ENCODE results near the gene CYB561D2.

DNA sequence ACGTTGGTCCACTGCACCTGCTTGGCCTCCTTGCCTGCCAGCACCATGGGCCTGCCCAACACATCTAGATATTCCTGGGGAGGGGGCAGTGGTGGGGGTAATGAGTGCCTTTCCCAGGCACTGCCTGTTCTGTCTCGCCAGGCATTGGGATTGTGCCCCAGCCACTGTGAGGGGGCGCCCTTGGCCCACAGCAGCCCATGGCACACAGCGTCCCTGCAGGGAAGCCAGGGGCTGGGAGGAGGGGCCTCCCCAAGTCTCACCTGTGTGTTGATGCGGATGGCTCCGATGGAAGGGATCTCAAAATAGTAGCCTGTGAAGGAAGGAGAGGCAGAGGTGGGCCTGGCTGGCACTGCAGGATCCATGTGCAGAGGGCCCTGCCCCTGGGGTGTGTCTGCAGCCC is 27.4 kb downstream of the CYB561D2 start:
- TF ChIP-seq, protein P1, sequence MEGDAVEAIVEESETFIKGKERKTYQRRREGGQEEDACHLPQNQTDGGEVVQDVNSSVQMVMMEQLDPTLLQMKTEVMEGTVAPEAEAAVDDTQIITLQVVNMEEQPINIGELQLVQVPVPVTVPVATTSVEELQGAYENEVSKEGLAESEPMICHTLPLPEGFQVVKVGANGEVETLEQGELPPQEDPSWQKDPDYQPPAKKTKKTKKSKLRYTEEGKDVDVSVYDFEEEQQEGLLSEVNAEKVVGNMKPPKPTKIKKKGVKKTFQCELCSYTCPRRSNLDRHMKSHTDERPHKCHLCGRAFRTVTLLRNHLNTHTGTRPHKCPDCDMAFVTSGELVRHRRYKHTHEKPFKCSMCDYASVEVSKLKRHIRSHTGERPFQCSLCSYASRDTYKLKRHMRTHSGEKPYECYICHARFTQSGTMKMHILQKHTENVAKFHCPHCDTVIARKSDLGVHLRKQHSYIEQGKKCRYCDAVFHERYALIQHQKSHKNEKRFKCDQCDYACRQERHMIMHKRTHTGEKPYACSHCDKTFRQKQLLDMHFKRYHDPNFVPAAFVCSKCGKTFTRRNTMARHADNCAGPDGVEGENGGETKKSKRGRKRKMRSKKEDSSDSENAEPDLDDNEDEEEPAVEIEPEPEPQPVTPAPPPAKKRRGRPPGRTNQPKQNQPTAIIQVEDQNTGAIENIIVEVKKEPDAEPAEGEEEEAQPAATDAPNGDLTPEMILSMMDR (IDR thresholded peaks at IDR 0.05; ENCODE audit: low read length): no peak
- no peak for TF ChIP-seq EZH2 (optimal IDR thresholded peaks at IDR 0.05; ENCODE audit: low read depth, low read length)

Measured in MM.1S (cell line).